GM20000 (cell line): ENCODE results near the gene SPTBN2.

ENCODE experiments used
- DNase-seq: peaks from one replicate; pipeline ENCODE4 v3.0.0; 2012; ENCODE audit warnings: low spot score
- CTCF ChIP-seq: IDR thresholded peaks from 2 replicates; pipeline ENCODE4 v1.5.1; 2012; ENCODE audit warnings: mild to moderate bottlenecking, control low read depth; ENCODE audit errors: extremely low read depth, missing control alignments

SPTBN2 gene

DNA sequence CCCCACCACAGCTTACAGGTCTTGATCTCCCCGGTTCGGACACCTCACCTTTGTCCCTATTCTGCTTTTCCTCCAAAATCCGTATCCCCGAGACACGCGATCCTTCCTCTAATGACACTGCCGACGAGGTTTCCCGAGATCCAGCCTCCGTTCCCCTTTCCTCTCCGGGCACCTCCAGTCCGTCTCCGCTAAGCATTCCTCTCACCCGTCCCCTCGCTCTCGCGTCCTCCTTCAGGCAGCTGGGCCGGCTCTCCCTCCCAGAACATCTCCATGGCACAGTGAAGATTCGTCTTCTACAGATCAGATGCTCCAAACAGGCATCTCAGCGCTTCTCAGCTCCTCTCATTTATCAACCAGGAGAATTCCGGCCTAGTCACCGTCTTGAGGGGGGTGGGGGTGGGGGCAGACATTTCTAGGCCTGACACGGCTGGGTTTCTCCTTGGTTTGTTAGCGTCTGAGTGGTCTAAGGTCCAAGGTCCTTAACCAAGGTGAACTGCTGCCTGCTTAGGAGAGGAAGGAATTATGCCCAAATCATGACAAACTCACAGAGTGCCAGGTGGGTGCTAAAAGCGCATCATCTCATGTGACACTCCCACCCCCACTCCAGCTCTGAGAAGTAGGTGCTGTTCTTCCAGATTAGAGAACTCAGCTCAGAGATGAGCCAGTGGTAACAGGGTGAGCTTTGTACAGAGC lies at the start of gene SPTBN2:
Gene SPTBN2, minus strand, starts transcription at position 524 of the 693 bp plus-strand sequence. CDS start 7,976 bp downstream, outside the sequence.
- no peak for TF ChIP-seq CTCF
- no peak for DNase-seq

GRCh38 chr11:66768818-66769217 lies 39.8 kb upstream of the SPTBN2 start:
- no peak for TF ChIP-seq CTCF

DNA sequence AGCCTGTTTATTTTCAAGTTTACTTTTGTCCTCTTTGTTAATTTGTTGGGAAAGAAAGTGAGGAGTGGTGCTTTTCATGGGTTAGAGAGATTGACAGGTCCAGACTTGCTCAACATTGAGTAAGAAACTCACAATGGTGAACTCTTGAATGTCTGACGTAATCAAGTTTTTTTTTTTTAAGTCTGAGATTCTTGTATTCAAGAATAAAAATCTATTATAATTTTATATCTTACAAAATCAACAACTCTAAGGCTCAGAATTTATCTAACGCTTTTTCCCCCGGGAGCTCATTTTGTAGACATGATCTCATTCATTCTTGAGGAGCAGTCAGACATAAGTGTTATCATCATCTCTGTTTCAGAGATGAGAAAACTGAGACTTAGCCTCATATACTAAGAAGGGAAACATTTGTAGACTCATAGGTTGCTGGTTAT lies 39.1 kb upstream of the SPTBN2 start:
- no peak for TF ChIP-seq CTCF

More at GRCh38 chr11:66768818-66769217, 39.8 kb upstream of the SPTBN2 start:
- no peak for DNase-seq

DNA sequence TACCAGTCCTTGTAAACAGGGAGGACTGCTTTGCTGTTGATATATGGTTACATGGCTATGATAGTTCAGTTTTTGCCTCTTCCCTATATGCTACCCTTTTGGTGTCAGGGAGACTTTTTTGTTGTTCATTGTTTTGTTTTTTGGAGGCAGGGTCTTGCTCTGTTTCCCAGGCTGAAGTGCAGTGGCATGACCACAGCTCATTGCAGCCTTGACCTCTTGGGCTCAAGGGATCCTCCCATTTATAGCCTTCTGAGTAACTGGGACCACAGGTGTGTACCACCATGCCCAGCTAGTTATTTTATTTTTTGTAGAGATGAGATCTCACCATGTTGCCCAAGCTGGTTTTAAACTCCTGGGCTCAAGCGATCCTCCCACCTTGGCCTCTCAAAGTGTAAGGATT lies 38.6 kb upstream of the SPTBN2 start:
- TF ChIP-seq CTCF, result no peak
- no peak for DNase-seq

More for the DNA sequence above, 39.1 kb upstream of the SPTBN2 start:
- DNase-seq, result no peak

- DNase-seq, result no peak
- TF ChIP-seq CTCF, result no peak
These were observed 37.7 kb upstream of the SPTBN2 start for GRCh38 chr11:66766681-66767080.

GRCh38 chr11:66762088-66762487 lies 33.1 kb upstream of the SPTBN2 start:
- no peak for DNase-seq

More at GRCh38 chr11:66762088-66762487, 33.1 kb upstream of the SPTBN2 start:
- no peak for TF ChIP-seq CTCF
